Renal pelvis (tissue), 4 donors: ENCODE measurements around the gene PPFIBP1. TPM values are rescaled to one million over a fixed set of nuclear protein-coding genes. Genes with fewer than 3 reads are reported as not detected.

Source experiments
- DNase-seq: peaks from one replicate; pipeline ENCODE4 v3.0.0-alpha.2; 2013
- polyA plus RNA-seq, 3 donors: library from polyadenylated mRNA; unstranded; fragments of 120-200 nt; gene quantifications; one replicate each; pipeline ENCODE4 v1.2.1, GENCODE V29; 2013; ENCODE audit not compliant: insufficient read length in 3 of 3

The PPFIBP1 gene
- polyA plus RNA-seq, 3 donors = 66.3 to 136 (median 112) TPM

GRCh38 chr12:27508736-27509431, 15.1 kb upstream of the PPFIBP1 start:
- DNase-seq = no peak

DNA sequence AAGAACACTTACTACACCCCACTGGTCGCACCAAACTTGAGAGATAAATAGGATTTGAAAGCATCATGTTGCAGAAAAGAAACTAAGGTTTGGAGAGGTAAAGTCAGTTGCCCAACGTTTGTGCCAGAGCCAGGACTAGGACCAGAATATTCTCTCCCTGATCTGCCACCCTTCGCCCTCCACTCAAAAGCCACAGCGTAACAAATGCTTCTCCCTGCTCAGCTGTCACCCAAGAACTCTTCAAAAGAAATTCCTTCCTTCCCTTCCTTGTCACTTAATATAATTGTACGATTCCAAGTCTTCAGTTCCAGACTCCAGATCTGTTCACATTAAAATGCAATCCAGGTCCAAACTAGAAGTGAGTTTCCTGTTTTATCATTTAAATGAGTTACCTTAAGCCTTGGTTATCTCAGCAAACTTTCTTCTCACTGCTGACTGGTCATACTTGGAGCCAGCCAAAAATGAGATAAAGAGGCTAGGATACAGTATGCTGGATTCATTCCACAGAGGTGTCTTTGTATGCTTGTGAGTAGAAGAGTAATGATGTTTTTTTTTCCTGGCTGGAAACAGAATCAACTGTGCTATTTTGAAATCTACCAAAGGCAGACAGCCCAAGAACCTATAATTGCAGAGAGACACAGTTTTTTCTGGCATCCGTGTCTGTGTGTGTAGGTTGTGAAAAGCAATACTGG, 12.8 kb upstream of the PPFIBP1 start:
- no peak for DNase-seq

- DNase-seq = no peak
Measured at GRCh38 chr12:27511723-27512045, 12.3 kb upstream of the PPFIBP1 start.

GRCh38 chr12:27513155-27513824, 10.7 kb upstream of the PPFIBP1 start:
- DNase-seq = no peak

- DNase-seq = peak; percentile 74
Measured at GRCh38 chr12:27515671-27516070, 8.3 kb upstream of the PPFIBP1 start.

- DNase-seq = no peak
Measured at GRCh38 chr12:27516625-27517024, 7.4 kb upstream of the PPFIBP1 start.

GRCh38 chr12:27517546-27517945, 6.5 kb upstream of the PPFIBP1 start:
- no peak for DNase-seq

DNA sequence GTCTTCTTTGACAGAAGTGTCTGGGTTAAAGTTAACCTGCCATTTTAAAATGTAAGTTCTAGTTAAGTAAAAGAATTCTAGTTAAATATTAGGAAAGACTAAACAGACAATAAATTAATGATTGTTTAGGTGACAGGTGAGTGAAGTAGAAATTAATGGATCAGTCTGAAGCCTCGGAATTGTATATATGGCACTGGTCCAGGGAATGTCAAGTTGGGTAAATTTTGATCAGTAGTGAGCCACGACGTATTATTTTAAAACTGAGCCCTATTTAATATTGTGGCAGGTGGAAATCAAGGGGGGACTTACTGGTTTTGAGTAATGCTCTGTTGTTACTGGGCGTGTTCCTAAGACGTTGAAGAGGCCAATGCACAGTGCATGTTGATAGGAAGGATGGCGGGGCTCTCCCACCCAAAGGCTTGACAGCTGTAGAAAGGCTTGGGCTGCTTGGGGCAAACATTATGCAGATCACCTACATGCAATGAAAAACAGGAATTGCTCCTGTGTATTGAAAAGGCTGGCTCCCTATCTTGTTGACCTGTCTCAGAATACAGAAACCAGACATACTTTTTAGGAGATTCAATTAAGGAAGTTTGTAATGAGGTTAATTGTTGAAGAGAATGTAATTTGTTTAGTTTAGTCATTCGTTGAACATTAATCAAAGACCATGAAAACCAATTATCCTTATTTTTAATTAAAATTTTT, 5.9 kb upstream of the PPFIBP1 start:
- no peak for DNase-seq

- DNase-seq = no peak
Measured at GRCh38 chr12:27521066-27521465, 2.9 kb upstream of the PPFIBP1 start.

DNA sequence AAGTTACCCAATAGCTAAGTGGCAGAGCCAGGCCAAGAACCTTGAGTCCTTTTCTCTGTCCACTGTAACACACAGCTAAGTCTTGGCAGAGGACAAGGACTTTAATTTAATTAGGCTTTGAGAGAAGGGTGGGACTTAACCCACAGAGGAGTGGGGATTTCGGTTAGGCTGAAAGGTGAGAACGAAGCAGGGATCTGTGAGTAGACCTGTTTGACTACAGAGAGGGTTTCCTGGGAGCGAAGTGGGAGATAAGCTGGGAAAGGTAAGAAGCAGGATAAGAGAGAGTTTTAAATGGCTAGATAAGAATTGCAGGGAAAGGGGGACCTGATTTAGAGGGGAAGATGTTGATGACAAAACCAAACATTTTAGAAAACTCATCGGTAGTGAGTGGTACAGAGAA, 2.0 kb upstream of the PPFIBP1 start:
- DNase-seq = no peak

- peak; percentile 49 for DNase-seq
Measured at GRCh38 chr12:27523305-27523641, 733 bp upstream of the PPFIBP1 start.

GRCh38 chr12:27524494-27524835, 459 bp downstream of the PPFIBP1 start:
- no peak for DNase-seq

- no peak for DNase-seq
Measured at GRCh38 chr12:27524839-27525753, 1.1 kb downstream of the PPFIBP1 start.

- no peak for DNase-seq
Measured at GRCh38 chr12:27527512-27527911, 3.5 kb downstream of the PPFIBP1 start.

DNA sequence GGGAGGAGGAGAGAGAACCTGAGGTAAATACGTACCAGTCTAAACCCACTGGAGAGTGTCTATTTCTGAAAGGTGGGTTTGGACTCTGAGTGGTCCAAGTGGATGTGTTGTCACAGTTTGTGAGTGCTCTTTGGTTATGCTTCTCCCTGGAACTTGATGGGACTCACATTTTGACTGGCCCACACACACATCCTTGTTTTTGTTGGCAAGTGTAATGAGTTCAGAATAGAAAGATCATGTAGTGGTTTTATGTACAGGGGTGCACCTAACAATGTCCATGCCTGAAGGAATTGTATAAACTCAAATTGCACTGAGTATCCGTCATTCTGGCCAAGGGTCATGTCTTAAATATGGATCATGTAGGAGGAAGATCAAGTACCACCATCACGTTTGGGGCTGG, 4.8 kb downstream of the PPFIBP1 start:
- DNase-seq = no peak

- no peak for DNase-seq
Measured at GRCh38 chr12:27530157-27530922, 6.3 kb downstream of the PPFIBP1 start.

GRCh38 chr12:27531896-27532295, 7.9 kb downstream of the PPFIBP1 start:
- no peak for DNase-seq

- DNase-seq = no peak
Measured at GRCh38 chr12:27534060-27534764, 10.2 kb downstream of the PPFIBP1 start.

DNA sequence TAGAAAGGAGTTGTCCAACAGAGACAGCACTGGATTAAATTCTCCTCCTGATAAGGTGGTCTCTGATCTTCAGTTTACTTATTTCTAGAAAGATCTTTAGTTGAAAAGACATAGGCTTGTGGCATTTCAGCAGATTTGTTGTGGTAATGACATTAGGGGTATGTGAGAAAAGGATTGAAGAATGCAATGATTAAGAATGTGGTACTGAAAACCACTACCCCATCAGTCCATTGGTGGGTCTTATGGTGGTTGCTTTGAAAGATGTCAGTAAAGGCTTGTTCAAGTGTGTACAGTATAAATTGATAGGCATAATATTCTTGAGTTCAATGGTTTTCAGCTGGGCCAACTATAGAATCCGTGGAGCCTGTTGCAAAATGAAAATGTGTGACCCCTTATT, 10.8 kb downstream of the PPFIBP1 start:
- DNase-seq = no peak

GRCh38 chr12:27535318-27535717, 11.3 kb downstream of the PPFIBP1 start:
- DNase-seq = no peak
